DMS153 treated with DMSO at 0.1 percent for 48 hours (cell line): ENCODE measurements around the gene CLDND2.

Experiments used
- DNase-seq: peaks from one replicate; lab custom pipeline; 2025; ENCODE audit not compliant: unreplicated experiment; lab: John Stamatoyannopoulos, UW

Gene CLDND2

DNA sequence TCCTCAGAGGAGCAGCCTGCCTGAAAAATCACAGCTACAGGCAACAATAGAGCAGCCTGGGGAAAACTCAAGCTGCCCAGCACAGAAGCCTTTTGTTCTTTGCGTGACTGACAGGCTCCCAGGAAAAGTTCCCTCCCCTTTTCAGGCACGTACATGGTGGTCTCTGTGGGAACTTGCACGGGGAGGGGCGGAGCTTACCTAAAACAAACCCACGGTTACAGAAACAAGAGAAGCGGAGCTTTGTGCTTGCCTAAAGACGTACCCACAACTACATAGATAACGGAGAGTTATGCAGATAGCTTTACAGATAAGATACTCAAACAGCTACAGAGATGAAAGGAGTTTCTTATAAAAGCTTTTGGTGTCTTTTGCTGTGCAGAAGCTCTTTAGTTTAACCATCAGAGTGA lies 14.1 kb downstream of the CLDND2 start:
- no peak for DNase-seq

DNA sequence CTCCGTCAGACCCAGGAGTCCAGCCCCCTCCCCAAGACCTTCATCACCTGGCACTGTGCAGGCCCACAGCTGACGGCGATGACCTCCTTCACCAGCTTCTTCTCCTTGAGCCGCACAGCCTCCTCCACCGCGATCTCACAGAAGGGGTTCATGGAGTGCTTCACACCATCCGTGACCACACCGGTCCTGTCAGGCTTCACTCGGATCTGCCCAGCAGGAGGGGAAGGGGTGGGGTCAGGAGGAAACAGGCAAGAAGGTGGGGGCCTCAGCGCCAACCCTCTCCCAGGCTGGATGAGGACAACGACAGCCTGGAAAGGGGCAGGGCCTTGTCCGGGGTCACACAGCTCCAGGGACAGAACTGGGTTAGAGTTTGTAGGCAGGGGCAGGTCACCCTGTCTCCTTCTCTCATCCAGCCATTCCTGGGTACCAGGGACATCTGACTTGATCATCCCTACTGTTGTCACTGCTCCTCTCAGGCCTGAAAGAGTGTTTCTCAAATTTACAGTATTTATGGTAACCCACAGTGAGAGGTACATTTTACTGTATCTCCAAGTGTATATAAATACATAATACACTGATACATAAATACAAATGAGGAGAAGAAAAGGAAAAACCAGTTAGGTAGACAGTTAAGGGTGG lies 14.6 kb downstream of the CLDND2 start:
- DNase-seq: no peak

DNA sequence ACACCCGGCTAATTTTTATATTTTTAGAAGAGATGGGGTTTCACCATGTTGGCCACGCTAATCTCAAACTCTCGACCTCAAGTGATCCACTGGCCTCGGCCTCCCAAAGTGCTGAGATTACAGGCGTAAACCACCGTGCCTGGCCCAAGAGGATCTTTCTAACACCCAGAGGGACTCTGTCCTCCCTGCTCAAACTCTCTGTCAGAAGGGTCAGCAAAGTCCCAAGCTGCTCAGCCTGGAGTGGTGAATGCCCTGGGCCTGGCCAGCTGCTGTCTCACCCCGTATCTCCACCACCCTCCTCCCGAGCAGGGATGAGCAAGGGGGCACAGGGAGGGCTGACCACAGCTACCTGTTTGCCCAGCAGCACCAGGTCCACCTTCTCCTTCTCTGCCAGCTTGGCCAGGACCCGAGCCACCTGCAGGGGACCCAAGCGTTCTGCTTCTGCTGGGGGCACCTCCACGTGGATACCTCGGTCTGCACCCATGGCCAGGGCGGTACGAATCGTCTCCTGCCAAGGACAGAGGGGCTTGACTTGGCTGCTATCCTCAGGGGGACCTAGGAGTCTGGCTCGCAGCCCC lies 15.9 kb downstream of the CLDND2 start:
- no peak for DNase-seq

DNA sequence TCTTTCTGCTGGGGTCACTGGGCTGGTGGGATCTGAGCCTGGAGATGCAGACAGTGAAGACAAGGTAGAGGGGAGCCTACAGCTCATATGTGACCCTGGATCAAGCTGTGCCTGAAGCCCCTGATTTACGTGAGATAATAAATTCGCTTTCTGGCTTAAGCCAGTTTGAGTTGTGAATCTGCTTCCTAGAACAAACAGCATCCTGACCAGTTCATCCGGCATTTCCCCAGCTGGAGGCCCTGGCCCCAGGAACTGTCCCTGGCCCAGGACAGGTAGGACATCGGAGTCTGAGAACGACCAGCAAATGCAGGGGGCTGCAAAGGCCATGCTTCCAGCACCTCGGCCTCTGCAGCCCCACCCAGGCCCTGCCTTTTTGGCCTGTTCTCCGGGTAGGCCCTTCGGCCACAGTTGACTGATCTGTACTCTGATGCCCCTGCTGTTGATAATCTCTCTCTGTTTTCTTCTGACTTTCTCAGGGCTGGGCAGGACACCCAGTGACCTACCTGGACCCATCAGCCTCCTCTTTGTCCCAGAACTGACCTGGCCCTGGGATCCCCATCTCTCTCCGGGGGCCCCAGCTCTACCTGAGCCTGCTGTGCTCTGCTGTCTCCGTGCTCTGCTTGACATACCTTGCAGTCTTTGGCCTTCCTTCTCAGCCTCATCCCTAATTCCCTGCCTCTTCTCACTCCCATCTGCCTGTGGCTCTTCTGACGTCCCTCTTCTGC lies 17.4 kb downstream of the CLDND2 start:
- DNase-seq: no peak

DNA sequence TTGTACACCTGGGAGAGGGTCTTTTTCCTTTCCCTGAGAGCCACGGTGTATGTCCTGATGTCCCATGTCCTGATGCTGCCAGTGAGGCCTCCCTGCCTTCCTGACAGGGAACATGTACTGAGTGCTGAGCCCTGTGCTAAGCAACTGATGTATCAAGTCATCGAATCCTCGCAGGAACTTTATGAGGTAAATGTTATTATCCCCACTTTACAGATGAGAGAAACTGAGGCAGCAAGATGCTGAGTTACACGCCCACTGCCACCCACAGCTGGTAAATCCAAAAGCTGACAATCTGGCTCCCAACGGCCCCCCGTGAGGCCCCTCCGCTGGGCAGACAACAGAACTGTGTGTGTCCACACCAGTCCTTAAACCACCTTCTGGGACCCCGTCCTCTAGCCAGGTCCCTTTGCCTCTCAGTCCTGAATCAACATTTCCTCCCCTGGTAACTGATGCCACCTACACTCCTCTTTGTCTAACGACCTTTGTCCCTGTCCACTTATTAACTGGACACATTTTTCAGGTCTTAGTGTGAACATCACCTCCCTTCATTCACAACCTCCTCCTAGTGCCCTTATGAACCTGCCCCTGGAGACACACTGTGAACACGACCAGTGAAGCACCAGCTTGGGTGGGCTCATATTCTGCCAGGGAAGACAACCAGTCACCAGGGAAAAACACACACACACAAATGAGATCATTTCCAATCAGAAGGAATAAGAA lies 21.4 kb downstream of the CLDND2 start:
- DNase-seq: no peak

DNA sequence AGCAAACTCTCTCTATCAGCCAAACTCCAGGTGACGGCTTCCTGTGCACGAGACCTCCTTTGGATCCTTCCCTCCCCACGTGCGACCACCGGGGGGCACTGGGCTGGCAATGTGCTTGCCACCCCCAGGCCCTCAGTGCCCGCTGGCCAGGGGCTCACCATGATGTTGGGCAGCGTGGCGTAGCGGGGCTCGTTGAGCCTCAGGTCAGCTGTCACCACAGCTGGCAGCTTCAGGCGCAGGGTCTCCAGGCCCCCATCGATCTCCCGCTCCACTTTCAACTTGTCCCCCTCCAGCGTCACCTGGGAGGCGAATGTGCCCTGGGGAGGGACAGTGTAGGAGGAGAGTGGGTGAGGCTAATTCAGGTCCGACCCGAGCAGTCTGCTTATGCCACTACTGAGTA lies 22.1 kb downstream of the CLDND2 start:
- no peak for DNase-seq

DNA sequence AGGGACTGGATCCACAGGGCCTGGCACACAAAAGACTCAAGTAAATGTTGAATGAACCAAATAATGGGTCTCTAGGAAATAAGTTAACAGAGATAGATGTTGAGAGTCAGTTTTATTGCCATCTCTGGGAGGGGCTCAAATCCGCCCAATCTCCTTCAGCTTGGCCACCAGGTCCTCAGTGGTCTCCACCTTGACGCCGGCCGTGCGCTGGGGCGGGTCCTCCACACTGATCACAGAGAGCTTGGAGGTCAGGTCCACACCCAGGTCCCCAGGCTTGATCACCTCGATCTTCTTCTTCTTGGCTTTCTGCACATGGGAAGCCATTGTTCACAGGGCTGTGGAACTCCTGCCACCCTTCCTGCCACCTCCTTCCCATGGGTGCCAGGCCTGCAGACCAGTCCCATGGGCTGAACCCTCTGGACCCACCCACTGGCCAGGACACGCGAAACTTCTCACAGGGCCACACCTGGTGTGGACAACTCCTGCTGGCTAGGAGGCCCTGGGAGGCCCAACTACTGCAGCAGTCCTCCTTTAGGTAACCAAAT lies 23.7 kb downstream of the CLDND2 start:
- DNase-seq: no peak

DNA sequence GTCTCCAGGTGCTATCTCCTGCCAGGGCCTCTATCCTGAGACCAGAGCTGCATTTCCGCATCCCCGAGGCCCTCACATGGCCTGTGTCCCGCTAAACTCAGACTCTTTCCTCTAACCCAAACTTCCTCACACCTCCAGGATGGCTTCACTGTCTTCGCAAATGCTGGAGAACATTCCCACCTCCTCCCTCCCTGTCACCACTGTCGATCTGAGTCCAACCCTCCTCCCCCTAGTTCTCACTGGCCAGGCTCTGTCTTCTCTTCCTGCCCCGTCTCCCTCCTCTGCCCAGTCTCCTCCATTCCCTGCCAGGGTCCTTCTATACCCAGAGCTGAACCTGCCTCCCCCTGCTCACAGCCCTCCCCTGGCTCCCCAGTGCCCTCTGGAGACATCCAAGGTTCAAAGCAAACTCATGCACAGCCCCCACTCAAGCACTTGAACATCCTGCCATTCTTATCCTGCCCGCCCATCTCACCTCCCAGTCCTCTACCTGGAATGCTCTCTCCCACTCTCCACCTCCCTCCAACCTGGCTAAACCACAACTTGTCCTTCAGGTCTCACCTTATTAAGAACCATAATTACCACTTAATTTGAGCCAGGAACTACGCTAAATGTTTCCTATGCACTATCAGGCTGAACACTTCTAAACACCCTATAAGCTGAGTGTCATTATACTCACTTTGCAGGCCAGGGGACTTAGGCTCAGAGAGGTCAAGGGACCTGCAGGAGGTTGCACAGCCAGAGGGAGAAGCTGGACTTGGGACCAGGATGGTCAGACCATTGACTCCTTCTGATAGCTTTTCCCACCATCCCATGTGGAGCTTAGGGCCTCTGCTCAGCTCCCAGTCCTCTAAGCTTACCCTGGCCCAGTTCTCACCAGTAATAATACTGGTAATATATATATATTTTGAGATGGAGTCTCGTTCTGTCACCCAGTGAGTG lies 25.9 kb downstream of the CLDND2 start:
- no peak for DNase-seq

DNA sequence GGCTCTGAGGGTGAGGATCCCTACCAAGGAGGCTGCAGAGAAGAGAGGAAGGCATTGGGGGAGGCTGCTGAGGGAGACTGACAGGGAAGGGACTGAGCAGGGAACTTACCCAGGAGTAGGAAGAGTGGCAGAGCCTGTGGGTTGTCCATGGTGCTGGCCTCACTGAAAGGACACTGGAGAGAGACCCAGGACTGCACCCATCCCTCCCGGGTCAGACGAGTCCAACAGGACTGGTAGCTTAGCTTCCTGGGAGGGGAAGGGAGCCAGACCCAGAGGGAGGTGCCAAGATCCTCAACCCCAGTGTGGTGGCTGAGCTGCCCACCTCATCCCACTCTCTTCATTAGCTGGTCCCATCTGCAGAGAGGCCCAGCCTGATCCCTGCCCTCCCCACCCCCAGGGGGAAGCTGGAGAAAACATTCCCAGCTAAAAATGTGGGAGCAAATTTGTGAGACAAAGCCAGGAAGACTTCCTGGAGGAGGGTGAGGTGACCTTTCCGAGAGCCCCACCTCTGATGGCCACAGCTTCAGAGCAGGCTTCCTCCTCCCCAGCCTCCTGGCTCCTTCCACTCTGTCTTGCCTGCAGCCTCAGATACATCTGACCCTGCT lies 26.7 kb downstream of the CLDND2 start, which contains the start of gene VSIG10L:
Gene VSIG10L (minus strand): TSS at position 164 of the 605 bp plus-strand sequence. CDS start 15 bp downstream, at position 149.
- DNase-seq: no peak

DNA sequence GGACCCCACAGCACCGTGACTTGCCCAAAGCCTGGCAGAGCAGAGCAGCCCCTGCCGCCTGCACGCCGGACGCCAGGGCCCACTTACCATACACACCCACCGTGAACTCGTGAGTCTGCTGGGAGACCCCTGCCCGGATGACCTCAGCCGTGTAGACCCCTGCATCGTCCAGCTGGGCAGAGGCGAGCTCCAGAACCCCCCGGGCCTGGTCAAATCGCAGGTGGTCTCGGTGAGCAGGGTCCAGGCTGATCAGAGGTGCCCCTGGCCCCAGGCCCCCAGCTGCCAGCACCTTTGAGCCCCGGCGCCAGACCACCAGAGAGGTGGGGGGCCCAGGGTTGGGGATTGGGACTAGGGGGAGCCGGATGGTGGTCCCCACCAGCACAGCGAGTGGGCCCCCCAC lies 27.7 kb downstream of the CLDND2 start:
- DNase-seq: no peak

DNA sequence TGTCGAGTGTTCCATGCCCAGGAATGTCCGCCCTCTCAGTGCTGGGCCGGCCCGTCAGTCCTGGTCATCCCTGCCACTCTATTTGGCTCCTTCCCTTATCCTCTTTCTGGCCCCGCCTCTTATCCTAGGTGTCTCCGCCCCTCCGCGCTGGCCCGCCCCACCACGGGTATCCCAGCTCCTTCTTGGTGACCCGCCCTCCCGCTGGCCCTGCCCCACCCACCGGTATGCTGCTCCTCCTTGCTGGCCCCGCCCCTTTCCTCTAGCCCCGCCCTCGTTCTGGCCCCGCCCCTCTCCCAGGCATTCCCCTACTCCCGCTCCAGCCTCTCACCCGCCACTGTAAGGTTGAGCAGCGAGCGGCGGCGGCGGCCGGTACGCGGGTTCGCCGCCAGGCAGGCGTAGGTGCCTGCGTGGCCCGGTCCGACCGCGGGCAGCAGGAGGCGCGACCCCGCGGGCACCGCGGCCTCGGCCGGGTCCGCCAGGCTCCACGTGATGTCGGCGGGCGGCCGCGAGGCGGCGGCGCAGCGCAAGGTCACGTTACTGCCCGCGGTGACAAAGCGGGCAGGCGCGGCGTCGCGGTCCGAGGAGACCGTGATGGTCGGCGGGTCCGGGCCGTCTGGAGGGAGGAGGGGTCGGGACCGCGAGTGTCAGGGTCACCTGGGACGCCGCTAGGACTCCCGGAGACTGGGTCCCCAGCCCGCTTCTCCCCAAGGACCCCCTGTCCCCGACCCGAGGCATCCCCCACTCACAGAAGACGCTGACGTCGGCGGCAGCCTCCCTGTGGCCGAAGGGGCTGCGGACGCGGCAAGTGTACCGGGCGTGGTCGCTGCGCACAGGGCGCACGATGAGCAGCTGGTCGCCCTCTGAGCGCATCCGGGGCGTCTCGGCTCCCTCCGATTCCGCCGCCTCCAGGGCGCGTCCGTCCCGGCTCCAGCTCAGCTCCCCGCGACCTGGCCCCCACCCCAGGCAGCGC lies 28.8 kb downstream of the CLDND2 start:
- peak; percentile 71 for DNase-seq

DNA sequence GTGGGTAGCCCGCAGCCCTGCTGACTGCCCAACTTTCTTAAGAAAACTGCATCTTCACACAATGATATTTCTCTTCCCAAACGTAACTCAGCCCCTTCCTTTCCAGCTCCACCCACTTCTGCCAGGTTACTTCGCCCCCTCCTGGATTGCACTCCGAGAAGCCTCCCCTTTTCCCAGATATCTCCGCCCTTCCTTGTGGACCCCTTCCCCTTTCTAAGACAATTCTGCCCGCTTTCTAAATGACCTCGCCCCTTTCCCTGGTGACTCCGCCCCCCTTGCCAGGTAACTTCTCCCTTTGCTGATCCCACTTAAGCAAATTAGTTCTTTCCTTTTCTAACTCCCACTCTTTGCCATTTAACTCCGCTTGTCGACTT lies 29.5 kb downstream of the CLDND2 start:
- peak; percentile 29 for DNase-seq

DNA sequence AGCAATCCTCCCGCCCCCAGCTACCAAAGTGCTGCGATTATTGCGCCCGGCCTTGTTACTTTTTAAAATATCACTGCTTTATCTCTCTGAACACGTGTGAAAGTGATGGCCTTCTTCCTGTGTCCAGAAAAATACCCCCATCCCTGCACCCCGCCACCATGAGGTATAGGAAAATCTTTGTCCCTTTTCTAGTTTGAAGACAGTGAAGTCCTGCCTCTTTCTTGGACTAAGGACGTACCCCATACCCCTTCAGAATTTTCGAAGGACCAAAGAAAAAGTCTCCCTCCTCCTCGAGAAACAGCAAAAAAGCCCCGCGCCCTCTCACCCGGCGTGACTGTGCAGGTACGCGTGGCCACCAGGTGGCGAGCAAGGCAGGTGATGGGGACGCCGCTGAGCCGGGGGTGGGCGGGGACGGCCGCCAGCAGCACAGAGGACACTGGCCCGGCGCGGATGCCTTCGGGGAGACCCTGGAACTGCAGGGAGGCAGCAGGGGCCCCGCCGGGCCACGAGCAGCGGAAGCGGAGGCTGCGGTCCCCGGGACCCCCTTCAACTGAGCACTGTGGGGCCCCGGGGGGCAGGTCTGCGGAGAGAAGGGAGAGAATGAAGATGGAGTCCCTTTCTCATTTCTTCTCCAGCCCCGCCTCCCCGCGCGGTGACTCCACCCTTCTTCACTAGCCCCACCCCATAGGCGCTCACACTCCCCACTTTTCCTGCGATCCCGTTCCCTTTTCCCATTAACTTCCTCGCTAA lies 30.1 kb downstream of the CLDND2 start:
- DNase-seq: peak; percentile 73

DNA sequence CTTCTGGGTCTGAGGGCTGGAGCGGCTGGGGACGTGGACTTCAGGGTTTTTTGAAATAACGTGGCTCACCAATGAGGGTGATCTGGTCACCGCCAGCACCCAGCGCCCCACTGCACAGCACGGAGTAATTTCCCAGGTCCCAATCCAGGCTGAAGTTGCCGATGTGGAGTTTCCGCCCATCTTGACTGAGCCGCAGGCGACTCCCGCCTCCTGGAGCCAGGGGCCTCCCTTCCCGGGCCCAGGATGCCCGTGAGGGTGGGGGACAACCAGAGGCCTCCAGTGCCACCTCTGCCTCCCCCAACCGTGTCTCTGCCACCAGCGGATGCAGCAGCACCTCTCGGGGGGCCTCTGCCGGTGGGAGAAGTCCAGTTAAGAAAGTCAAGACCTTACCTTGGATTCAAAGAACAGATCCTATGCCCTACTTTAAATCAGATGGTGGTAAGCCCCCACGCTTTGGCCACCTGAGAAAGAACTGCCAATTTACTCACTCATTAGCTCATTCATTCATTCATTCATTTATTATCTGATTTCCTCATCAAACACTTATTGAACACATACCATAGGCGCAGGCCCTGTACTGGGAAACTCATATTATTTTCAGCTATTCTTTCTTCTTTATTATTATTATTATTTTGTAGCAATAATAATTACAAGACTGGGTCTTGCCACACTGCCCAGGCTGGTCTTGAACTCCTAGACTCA lies 30.8 kb downstream of the CLDND2 start:
- no peak for DNase-seq

DNA sequence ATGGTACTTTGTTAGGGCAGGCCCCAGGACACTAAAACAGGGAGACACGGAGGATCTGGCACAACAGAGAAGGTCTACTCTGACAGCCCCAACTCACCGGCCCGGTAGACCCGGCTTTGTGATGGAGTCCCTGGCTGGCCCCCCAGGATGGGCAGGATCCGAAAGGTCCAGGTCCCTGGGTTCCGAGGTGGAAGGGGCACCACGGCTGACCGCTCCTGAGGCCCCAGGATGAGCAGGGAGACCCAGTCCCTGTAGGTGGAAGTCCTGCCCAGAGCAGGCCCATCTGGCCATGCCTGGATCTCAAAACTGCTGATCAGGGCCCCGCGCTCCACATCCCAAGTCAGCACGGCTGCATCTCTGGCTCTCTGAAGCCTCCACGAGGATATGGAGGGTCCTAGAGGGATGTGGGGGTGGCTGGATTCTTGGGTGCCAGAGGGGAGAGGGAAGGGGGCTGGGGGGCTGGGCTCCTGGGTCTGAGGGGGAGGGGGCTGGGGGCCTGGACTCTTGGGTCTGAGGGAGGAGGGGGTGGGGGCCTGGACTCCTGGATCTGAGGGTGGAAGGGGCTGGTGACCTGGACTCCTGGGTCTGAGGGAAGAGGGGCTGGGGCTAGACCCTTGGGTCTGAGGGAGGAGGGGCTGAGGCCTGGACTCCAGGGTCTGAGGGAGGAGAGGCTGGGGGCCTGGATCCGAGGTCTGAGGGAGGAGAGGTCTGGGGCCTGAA lies 31.5 kb downstream of the CLDND2 start:
- DNase-seq: no peak

DNA sequence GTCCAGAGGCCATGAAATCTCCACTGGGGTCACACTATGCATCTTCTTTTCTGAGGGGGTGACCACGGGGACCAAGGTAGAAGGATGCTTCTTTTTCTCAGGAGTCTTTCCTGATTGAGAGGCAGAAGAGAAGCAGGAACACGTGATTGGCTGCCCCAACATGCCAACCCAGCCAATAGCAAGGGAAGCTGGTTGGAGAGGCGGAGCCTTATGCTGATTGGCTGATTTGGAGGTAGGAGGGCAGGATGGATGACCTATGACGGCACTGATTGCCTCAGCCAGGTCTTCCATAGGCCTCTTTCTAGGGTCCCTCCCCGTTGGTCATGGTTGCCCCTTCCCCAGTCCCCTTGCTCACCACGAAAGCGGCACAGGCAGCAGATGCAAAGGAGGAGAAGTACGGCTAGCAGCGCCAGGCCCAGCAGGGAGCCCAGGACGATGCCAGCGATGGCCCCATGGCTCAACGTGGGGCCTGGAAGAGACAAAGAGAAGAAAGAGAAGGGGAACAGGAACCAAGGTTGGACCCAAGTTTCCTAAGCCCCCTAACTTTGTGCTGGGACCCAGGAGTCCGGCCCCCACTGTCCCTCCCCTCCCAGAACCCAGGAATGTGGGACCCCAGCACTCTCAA lies 34.9 kb downstream of the CLDND2 start:
- no peak for DNase-seq
